ENCODE measurements around the gene ZNF217.
A peak's percentile ranks its signal among the peaks of the same experiment; 100 is the strongest.
"Not testable (repeated sequence)": the region's sequence is repeated elsewhere in the genome, so short reads cannot be mapped to it uniquely, and the experiment has no call there.

The ZNF217 gene

DNA sequence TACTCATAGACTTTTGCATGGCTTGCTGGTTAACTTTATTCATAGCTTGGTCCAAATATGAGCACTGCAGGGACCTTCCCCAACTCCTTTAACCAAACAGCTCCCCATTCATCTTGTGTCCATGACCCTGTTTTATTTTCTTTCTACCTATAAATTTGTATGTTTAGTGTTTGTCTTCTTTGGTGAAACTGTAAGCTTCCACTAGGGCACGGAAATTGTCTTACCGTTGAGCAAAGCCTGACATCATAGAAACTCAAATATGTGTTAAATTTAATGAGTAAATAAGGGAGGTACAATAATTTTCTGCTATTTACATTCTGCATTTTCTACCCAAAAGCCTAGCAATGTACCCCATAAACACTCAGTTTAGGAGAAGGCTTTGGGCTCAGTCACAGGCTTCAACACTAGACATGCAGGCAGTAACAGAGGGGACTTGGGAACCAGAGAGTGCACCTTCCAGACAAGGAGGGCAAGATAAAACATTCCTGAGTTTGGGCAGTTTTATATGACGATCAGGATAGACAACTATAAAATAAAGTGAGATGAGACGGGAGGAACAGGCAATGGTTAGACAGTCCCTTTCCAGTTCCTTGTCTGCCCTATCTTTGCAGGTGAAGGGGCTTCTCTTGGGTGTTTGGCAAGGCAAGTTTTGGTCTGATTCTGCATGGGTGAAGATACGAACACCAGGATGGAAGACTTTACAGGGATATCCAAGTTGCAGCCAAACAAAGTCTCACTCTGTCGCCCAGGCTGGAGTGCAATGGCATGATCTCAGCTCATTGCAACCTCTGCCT is 46.2 kb upstream of the ZNF217 start:
- Histone ChIP-seq H3K36me3 (ENCODE audit: low read length) (no peaks in the 10 kb centered on the region), H3K27me3 (ENCODE audit: low read length) (no peaks in the 10 kb centered on the region), H4K20me1 (ENCODE audit: low read depth, low read length) (no peaks in the 10 kb centered on the region), H3K9me3 (ENCODE audit: insufficient read depth, low read length) (no peaks in the 10 kb centered on the region), H3K4me3 (ENCODE audit: insufficient read depth, low read length, poor library complexity, severe bottlenecking) (no peak overlapping the region), H2AFZ (ENCODE audit: low read depth, low read length, severe bottlenecking) (no peak overlapping the region), H3K27ac (ENCODE audit: low read depth, low read length) (no peak overlapping the region), H3K9ac (ENCODE audit: low read length) (no peak overlapping the region), H3F3A (ENCODE audit: insufficient read depth) (peaks cover 3% of the 10 kb centered on the region; the same call in 1 of the 2 replicates), H3K9me2 (replicated peaks; ENCODE audit: insufficient read depth, low read length) (no peaks in the 10 kb centered on the region), H3K79me2 (ENCODE audit: insufficient read depth, low read length) (no peaks in the 10 kb centered on the region), H3K4me2 (ENCODE audit: low read depth, low read length, poor library complexity, severe bottlenecking) (no peak overlapping the region)
- no peak for TF ChIP-seq CTCF (IDR thresholded peaks at IDR 0.05; ENCODE audit: insufficient read depth, low read length, poor library complexity, severe bottlenecking)
- no peak for TF ChIP-seq EZH2phosphoT487 (conservative IDR thresholded peaks at IDR 0.05; ENCODE audit: low read length)

DNA sequence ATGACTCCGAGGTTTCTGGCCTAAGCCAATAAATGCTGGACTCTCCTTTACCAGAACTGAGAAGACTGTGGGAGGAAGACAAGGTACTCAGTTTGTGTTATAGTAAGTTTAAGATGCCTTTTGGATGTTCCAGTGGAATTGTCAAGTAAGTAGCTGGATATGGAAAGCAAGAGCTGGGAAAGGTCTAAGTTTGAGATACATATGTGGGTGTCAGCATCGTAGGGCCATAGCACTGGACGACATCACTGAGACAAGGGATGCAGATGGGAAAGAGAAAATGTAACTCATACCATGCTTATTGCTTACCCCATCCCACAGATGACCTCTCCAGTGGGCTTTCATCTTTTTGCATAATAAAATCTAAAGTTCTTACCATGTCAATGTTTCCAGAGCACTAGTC is 45.5 kb upstream of the ZNF217 start:
- TF ChIP-seq EZH2phosphoT487 (conservative IDR thresholded peaks at IDR 0.05; ENCODE audit: low read length), result no peak
- no peak for TF ChIP-seq CTCF (IDR thresholded peaks at IDR 0.05; ENCODE audit: insufficient read depth, low read length, poor library complexity, severe bottlenecking)
- Histone ChIP-seq H3K36me3 (ENCODE audit: low read length) (no peaks in the 10 kb centered on the region), H3K27ac (ENCODE audit: low read depth, low read length) (no peak overlapping the region), H2AFZ (ENCODE audit: low read depth, low read length, severe bottlenecking) (no peak overlapping the region), H3K9me3 (ENCODE audit: insufficient read depth, low read length) (no peaks in the 10 kb centered on the region), H4K20me1 (ENCODE audit: low read depth, low read length) (no peaks in the 10 kb centered on the region), H3K27me3 (ENCODE audit: low read length) (no peaks in the 10 kb centered on the region), H3F3A (ENCODE audit: insufficient read depth) (peaks cover 3% of the 10 kb centered on the region; the same call in 1 of the 2 replicates), H3K79me2 (ENCODE audit: insufficient read depth, low read length) (no peaks in the 10 kb centered on the region), H3K9me2 (replicated peaks; ENCODE audit: insufficient read depth, low read length) (no peaks in the 10 kb centered on the region), H3K4me2 (ENCODE audit: low read depth, low read length, poor library complexity, severe bottlenecking) (no peak overlapping the region), H3K9ac (ENCODE audit: low read length) (no peak overlapping the region), H3K4me3 (ENCODE audit: insufficient read depth, low read length, poor library complexity, severe bottlenecking) (no peak overlapping the region)

DNA sequence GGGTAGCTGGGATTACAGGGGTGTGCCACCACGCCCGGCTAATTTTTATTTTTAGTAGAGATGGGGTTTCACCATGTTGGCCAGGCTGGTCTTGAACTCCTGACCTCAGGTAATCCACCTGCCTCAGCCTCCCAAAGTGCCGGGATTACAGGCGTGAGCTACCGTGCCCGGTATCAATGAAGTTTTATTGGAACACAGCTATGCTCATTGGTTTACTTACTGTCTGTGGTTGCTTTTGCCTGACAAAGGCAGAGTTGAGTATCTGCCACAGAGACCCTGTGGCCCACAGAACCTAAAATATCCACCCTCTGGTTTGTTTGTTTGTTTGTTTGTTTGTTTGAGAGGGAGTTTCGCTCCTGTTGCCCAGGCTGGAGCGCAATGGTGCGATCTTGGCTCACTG is 43.7 kb upstream of the ZNF217 start:
- not testable (repeated sequence) for H4K20me1 ChIP-seq (ENCODE audit: low read depth, low read length)

DNA sequence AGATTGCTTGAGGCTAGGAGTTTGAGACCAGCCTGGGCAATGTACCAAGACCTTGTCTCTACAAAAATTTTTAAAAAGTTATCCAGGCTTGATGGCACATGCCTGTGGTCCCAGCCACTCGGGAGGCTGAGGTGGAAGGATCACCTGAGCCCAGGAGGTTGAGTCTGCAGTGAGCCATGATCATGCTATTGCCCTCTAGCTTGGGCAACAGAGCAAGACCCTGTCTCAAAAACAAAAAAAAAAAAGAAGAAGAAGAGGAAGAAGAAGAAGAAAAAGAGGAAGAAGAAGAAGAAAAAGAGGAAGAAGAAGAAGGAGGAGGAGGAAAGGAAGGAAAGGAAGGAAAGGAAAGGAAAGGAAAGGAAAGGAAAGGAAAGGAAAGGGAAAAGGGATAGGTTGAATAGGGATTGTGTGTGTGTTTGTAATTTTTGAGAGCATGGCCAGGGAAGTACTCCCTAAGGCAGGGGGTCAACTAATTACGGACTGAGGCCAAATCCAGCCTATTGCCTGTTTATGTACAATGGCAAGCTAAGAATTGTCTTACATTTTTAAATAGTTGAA is 43.0 kb upstream of the ZNF217 start:
- no peaks in the 10 kb centered on the region for H4K20me1 ChIP-seq (ENCODE audit: low read depth, low read length)
- no peaks in the 10 kb centered on the region for H3K9me3 ChIP-seq (ENCODE audit: insufficient read depth, low read length)
- no peaks in the 10 kb centered on the region for H3K9me2 ChIP-seq (replicated peaks; ENCODE audit: insufficient read depth, low read length)
- no peaks in the 10 kb centered on the region for H3K36me3 ChIP-seq (ENCODE audit: low read length)
- peaks cover 3% of the 10 kb centered on the region; the same call in 1 of the 2 replicates for H3F3A ChIP-seq (ENCODE audit: insufficient read depth)
- H3K27ac ChIP-seq (ENCODE audit: low read depth, low read length), result 0 out of 2 replicates have a peak overlapping the region, but pooled peaks have one; percentile 30
- TF ChIP-seq CTCF (IDR thresholded peaks at IDR 0.05; ENCODE audit: insufficient read depth, low read length, poor library complexity, severe bottlenecking) (no peak), EZH2phosphoT487 (conservative IDR thresholded peaks at IDR 0.05; ENCODE audit: low read length) (no peak)
- H3K27me3 ChIP-seq (ENCODE audit: low read length), result no peaks in the 10 kb centered on the region
- H3K4me3 ChIP-seq (ENCODE audit: insufficient read depth, low read length, poor library complexity, severe bottlenecking), result no peak overlapping the region
- H2AFZ ChIP-seq (ENCODE audit: low read depth, low read length, severe bottlenecking), result no peak overlapping the region
- no peak overlapping the region for H3K4me2 ChIP-seq (ENCODE audit: low read depth, low read length, poor library complexity, severe bottlenecking)
- no peaks in the 10 kb centered on the region for H3K79me2 ChIP-seq (ENCODE audit: insufficient read depth, low read length)
- H3K9ac ChIP-seq (ENCODE audit: low read length), result no peak overlapping the region

More for the DNA sequence above, 43.7 kb upstream of the ZNF217 start:
- not testable (repeated sequence) for H3K36me3 ChIP-seq (ENCODE audit: low read length); H3K4me2 ChIP-seq (ENCODE audit: low read depth, low read length, poor library complexity, severe bottlenecking); H3F3A ChIP-seq (ENCODE audit: insufficient read depth); H3K27me3 ChIP-seq (ENCODE audit: low read length); H3K9me2 ChIP-seq (replicated peaks; ENCODE audit: insufficient read depth, low read length); H3K79me2 ChIP-seq (ENCODE audit: insufficient read depth, low read length); H2AFZ ChIP-seq (ENCODE audit: low read depth, low read length, severe bottlenecking); H3K27ac ChIP-seq (ENCODE audit: low read depth, low read length); H3K9ac ChIP-seq (ENCODE audit: low read length); H3K4me3 ChIP-seq (ENCODE audit: insufficient read depth, low read length, poor library complexity, severe bottlenecking); H3K9me3 ChIP-seq (ENCODE audit: insufficient read depth, low read length)
